Midbrain (tissue), 1 donor: Measurements from ENCODE around the gene GNL2.

Source experiments
- DNase-seq: peaks from one replicate; lab custom pipeline; 2025; lab: John Stamatoyannopoulos, UW

Gene GNL2

DNA sequence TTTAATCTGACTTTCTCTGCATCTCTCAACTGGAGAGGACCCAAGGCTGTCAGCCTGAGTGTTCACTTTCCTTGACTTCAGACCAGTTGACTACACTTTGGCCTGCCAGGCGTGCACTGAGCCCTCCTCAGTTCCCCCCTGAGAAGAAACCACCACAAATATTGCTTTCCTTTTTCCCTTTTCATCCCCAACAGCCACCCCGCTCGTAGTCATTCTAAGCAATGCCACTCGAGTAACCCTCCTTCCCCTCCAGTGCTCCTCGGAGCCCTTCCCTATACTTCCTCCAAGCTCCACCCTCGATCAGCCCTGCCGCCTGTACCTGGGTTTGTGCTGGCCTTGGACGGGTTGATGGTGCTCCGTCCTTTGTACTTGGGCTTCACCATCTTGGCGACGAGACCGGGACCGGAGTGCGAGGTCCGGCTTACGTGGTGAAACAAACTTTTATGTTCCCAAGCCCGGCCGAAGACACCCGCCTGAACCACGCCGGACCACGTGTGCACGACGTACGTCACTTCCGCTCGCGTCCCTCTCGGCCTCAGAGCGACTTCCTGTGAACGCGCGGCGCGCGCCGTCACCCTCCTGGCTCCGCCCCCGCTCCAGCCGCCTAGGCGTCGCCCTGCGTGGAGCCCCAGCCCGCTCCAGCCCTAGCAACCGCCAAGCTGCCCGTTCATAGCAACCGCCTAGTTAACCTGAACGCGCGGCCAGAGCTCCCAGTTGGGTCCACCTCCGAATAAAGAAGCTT is at the start of gene GNL2:
TSS of gene GNL2 (minus strand) at position 498 of the 742 bp plus-strand sequence. CDS start at position 383, 115 bp downstream.
- DNase-seq = peak; percentile 97

GRCh38 chr1:37641059-37641458 is 45.3 kb upstream of the GNL2 start:
- DNase-seq = no peak

GRCh38 chr1:37636435-37636834 is 40.7 kb upstream of the GNL2 start:
- no peak for DNase-seq

GRCh38 chr1:37634992-37635902 is 39.5 kb upstream of the GNL2 start:
- no peak for DNase-seq

- DNase-seq = no peak
Measured at GRCh38 chr1:37634244-37634991, 38.7 kb upstream of the GNL2 start, which contains the start of gene RSPO1. Gene RSPO1 (minus strand): TSS chr1:37634892. CDS start chr1:37629661, 5,231 bp downstream.

DNA sequence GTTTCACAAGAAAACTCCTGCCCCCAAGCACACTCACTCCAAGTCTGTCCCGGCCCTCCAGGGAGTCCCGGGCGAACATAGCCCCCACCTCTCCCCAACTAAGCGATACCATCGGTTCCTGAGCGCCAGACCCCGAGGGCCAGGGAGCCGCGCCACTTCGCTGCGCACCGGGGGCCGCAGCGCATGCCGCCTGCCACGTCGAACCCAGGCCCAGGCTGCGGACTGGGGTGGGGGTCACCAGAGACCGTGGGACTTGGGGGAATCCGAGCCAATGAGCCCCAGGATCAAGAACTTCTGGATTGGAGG is 38.2 kb upstream of the GNL2 start:
- DNase-seq = no peak

GRCh38 chr1:37633040-37633937 is 37.6 kb upstream of the GNL2 start:
- DNase-seq = no peak

- no peak for DNase-seq
Measured at GRCh38 chr1:37631036-37631435, 35.3 kb upstream of the GNL2 start.

- no peak for DNase-seq
Measured at GRCh38 chr1:37630426-37631028, 34.8 kb upstream of the GNL2 start.

- DNase-seq = no peak
Measured at GRCh38 chr1:37629726-37630425, 34.1 kb upstream of the GNL2 start.

GRCh38 chr1:37629008-37629407 is 33.3 kb upstream of the GNL2 start:
- DNase-seq = no peak

DNA sequence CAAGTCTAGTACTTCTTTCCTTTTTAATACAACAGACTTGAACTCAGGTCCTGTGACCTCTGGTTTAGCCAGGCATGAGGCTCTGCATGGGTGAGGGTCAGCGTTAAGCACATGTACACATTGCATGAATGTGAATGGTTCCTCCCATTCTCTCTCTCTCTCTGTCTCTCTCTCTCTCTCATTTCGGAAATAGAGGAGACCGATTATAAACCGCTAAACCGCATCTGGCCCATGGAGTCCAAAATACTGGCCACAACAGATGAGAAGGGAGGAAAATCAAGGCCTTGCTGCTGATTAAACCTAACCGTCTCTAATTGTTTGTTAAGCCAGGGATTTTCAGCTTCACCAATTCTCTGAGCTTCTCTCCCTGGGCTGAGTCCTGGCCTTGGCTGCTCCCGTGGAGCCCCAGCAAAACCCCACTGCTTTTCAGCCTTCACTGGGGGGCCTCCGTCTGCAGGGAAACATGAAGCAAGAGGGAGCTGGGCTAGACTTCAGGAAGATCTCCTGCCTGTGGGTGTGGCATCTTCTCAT is 32.4 kb upstream of the GNL2 start:
- no peak for DNase-seq

DNA sequence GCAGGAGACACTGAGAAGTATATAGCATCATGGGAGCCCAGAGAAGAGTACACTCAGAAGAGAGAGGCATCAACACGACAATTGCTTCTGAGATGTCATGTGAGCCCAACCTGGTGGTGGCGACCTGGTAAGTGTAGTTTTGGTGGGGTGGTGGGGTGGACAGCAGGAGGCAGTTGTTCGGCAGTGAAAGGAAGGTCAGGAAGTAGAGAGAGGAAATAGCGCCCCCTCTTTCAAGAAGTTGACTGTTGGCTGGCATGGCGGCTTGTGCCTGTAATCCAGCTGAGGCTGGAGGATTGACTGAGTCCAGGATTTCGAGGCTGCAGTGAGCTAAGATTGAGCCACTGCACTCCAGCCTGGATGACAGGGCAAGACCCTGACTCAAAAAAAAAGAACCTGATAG is 26.4 kb upstream of the GNL2 start:
- no peak for DNase-seq

DNA sequence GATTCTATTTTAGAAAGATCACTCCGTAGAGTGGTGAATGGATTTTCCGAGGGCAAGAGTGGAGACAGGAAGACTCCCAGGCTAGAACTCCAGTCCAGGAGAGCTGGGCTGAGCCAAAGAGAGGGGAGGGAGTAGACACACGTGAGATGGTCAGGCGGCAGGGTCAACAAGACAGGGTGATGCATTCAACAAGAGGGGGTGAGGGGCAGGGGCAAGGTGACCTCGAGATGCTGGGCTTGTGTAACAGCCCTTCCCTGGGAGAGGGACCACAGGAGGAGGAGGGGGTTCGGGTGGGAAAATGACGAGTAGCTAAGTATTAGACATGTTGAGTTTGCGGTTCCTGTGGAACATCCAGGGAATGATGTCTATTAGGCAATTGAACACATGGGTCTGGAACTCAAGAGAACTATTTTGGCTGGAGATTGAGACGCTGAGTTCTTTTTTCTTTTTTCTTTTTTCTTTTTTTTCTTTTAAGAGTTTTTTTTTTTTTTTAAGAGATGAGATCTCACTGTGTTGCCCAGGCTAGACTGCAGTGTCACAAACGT is 25.7 kb upstream of the GNL2 start:
- no peak for DNase-seq

GRCh38 chr1:37620707-37621106 is 25.0 kb upstream of the GNL2 start:
- no peak for DNase-seq

- DNase-seq = no peak
Measured at GRCh38 chr1:37616330-37616729, 20.6 kb upstream of the GNL2 start.

GRCh38 chr1:37614105-37614504 is 18.4 kb upstream of the GNL2 start:
- no peak for DNase-seq

GRCh38 chr1:37612186-37612585 is 16.4 kb upstream of the GNL2 start:
- DNase-seq = no peak

DNA sequence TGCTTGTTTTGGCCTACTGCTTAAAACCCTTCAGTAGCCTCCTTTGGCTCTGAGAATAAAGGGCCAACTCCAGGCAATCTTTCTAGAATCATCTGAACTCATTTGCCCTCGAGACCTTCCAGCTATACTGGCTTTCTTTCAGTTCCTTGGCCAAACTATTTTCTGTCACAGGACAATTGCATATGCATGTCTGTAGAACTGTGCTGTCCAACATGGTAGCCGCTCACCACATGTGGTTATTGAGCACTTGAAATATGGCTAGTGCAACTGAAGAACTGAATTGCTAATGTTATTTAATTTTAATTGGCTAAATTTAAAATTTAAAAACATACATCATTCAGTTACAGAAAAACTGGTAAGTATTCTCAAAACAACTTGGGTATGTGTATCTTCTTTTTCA is 14.3 kb upstream of the GNL2 start:
- DNase-seq = no peak

DNA sequence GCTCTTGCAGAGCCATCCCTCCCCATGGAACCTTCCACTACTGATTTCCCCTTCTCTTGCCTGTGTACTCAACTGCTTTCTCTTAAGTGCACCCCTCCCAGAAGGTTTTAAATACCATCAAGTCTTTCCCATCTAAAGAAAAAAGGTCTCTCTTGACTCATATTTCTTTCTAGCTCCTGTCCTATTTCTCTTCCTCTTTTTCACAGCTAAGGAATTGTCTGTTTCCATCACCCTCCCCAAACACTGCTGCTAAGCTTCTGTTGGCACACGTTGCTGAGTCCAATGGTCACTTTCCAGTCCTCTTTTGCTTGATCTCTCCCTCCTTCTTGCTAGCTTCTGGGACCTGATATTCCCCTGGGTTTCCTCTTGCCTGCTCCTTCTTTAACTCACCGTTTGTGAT is 13.3 kb upstream of the GNL2 start:
- DNase-seq = no peak
